Calu3 (cell line): ENCODE measurements around the gene NFATC3. TPM values are rescaled to one million over a fixed set of nuclear protein-coding genes. Genes with fewer than 3 reads are reported as not detected.

Source experiments
- BruUV-seq: library from RNA; stranded (reverse); fragments of 400-500 nt; replicated peaks from 2 replicates; lab custom pipeline; 2021; lab: Mats Ljungman, UMichigan
- CTCF ChIA-PET: fragments of 300-600 bp; sonication (Branson Sonifier 250); formaldehyde crosslinking; loops from one replicate; lab custom pipeline; 2022; ENCODE audit warnings: antibody characterized with exemption; lab: Charles Lee
- DNase-seq: peaks from one replicate; pipeline ENCODE4 v3.0.0; 2022
- H3K27ac Mint-ChIP-seq: one replicate; pipeline ENCODE4 v1.8.0; 2022; ENCODE audit warnings: mixed read lengths; ENCODE audit not compliant: unreplicated experiment
- H3K27me3 Mint-ChIP-seq: one replicate; pipeline ENCODE4 v1.8.0; 2022; ENCODE audit warnings: mixed read lengths; ENCODE audit not compliant: unreplicated experiment
- H3K36me3 Mint-ChIP-seq: one replicate; pipeline ENCODE4 v1.8.0; 2022; ENCODE audit warnings: mild to moderate bottlenecking, moderate library complexity, mixed read lengths; ENCODE audit not compliant: insufficient read depth, unreplicated experiment
- H3K4me1 Mint-ChIP-seq: one replicate; pipeline ENCODE4 v1.8.0; 2022; ENCODE audit warnings: mild to moderate bottlenecking, low read depth, mixed read lengths; ENCODE audit not compliant: unreplicated experiment
- H3K4me3 Mint-ChIP-seq: one replicate; pipeline ENCODE4 v1.8.0; 2022; ENCODE audit warnings: mild to moderate bottlenecking, low read depth, moderate library complexity, mixed read lengths; ENCODE audit not compliant: unreplicated experiment
- H3K9me3 Mint-ChIP-seq: one replicate; pipeline ENCODE4 v1.8.0; 2022; ENCODE audit warnings: low read depth, mixed read lengths; ENCODE audit not compliant: unreplicated experiment
- intact Hi-C: fragments of 100-400 bp; cut with micrococcal nuclease; formaldehyde crosslinking; loops from one replicate; pipeline ENCODE4 v1.10.0; 2022; ENCODE audit not compliant: unreplicated experiment
- total RNA-seq: library from RNA; stranded (reverse); gene quantifications from 2 replicates; pipeline ENCODE4 v1.2.3, GENCODE V29; 2022
- TF ChIP-seq, protein P1 (sequence below): fragments of 200-600 bp; IDR thresholded peaks from one replicate; pipeline ENCODE4 v1.8.0; 2022; ENCODE audit warnings: antibody characterized with exemption; ENCODE audit not compliant: unreplicated experiment

NFATC3 gene
- total RNA-seq, 1 experiment from 2014 or later = 39.3 TPM

DNA sequence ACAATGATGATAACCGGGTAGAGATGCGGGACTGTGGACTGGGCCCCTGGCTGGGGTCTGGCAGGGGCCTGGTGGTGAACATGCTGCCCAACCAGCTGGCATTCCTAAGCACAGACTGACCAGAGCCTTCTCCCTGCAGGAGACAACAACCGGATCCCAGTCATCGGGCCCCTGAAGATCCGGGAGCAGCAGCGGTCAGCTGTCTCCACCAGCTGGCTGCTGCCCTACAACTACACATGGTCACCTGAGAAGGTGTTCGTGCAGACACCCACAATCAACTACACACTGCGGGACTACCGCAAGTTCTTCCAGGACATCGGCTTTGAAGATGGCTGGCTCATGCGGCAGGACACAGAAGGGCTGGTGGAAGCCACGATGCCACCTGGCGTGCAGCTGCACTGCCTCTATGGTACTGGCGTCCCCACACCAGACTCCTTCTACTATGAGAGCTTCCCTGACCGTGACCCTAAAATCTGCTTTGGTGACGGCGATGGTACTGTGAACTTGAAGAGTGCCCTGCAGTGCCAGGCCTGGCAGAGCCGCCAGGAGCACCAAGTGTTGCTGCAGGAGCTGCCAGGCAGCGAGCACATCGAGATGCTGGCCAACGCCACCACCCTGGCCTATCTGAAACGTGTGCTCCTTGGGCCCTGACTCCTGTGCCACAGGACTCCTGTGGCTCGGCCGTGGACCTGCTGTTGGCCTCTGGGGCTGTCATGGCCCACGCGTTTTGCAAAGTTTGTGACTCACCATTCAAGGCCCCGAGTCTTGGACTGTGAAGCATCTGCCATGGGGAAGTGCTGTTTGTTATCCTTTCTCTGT is 174.0 kb downstream of the NFATC3 start:
- no TSS peak for BruUV-seq
- intact Hi-C loops = no loop called here
- Mint-ChIP-seq H3K27me3 (no peaks in the 10 kb centered on the region), H3K4me1 (peaks cover 26% of the 10 kb centered on the region), H3K27ac (no peak overlapping the region), H3K9me3 (no peaks in the 10 kb centered on the region), H3K36me3 (peaks cover 12% of the 10 kb centered on the region), H3K4me3 (no peak overlapping the region)
- CTCF ChIA-PET = no interaction called here
- DNase-seq = no peak
- TF ChIP-seq, protein P1, sequence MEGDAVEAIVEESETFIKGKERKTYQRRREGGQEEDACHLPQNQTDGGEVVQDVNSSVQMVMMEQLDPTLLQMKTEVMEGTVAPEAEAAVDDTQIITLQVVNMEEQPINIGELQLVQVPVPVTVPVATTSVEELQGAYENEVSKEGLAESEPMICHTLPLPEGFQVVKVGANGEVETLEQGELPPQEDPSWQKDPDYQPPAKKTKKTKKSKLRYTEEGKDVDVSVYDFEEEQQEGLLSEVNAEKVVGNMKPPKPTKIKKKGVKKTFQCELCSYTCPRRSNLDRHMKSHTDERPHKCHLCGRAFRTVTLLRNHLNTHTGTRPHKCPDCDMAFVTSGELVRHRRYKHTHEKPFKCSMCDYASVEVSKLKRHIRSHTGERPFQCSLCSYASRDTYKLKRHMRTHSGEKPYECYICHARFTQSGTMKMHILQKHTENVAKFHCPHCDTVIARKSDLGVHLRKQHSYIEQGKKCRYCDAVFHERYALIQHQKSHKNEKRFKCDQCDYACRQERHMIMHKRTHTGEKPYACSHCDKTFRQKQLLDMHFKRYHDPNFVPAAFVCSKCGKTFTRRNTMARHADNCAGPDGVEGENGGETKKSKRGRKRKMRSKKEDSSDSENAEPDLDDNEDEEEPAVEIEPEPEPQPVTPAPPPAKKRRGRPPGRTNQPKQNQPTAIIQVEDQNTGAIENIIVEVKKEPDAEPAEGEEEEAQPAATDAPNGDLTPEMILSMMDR = no peak

DNA sequence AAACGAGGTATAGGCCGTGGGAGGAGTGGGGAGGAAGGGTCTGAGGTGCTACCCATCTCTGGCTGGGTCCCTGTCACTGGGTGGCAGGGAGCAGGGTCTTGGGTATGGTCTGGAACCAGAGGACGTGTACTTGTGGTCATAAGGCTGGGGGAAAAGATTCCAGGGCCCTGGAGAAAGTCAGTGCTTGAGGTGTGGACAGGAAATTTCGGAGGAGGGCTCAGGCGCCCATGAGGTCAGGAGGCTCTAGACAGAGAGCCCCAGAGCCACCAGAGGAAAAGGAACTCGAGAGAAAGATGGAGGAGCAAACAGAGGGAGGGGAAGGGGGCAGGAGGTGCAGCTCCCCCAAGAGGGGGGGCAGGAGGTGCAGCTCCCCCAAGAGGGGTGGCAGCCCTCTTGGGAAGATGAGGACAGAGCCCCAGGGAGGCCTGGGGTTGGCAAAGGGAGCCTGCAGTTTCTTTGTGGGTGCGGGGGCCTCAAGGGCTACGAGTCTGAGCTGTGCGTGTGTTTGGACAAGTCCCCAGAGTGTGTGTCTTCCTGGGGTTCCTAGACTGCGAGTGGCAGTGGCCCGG is 178.5 kb downstream of the NFATC3 start:
- Mint-ChIP-seq H3K27me3 (no peaks in the 10 kb centered on the region), H3K4me1 (peaks cover 31% of the 10 kb centered on the region), H3K27ac (peak overlapping the region; percentile 92), H3K36me3 (peaks cover 30% of the 10 kb centered on the region), H3K4me3 (peak overlapping the region; percentile 91), H3K9me3 (no peaks in the 10 kb centered on the region)
- TF ChIP-seq, protein P1 = no peak
- CTCF ChIA-PET = interaction anchor here (0.7 to 2.0 kb wide), 7 partner anchors 16 to 143 kb away, joined by 3 to 13 read pairs (median 4); partner anchors contain the start of genes PRMT7 and SLC7A6OS
- BruUV-seq = no TSS peak
- intact Hi-C loops = no loop called here
- DNase-seq = no peak

DNA sequence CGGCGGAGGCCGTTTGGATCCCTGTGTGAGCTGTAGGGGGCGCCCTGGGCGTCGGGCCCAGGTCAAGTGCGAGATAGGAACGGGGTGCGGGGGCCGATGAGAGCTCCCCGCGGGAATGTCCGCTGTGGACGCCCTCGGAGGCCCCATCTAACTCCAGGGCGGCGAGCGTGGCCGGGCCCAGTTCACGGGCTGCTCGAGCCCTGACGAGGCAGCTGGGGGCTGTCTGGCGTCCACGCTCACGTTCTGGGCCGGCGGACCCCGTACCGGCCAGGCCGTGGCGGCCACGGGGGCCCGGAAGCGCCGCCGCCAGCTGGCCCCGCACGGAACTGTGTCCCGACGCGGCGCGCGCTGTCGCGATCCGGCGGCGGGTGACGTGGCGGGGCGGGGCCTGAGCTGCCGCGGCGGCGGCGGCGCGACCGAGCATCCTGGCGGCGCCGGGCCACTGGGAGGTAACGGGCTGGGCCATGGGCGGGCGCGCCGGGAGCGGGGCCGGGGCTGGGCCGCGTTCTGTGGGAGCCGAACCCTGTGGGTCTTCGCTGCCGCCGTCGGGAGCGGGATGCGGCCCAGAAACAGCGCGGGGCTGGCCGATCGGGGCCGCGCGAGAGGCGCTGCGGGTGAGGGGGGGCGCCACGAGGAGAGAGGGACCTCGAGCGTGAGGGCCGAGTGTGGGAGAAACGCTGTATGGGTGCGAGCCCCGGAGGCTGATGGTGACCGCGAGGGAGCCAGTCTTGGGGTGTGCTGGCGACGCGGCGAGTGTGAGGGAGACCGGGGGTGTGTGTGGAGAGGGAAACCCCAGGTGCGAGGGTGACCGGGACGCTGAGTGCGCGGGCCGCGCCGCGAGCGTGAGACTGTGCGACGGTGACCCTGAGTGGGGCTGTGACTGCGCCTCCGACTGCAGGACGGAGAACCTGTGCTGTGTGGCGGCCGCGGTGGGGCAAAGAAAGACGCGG is 179.2 kb downstream of the NFATC3 start, which contains the start of gene SLC7A6:
Gene SLC7A6 (plus strand): TSS at position 399 of the 950 bp plus-strand sequence. CDS start 10,201 bp downstream, outside the sequence.
- Mint-ChIP-seq H3K9me3 (no peaks in the 10 kb centered on the region), H3K36me3 (peaks cover 33% of the 10 kb centered on the region), H3K27ac (peak within 1 kb of the TSS; percentile 92), H3K4me1 (peaks cover 36% of the 10 kb centered on the region), H3K27me3 (no peaks in the 10 kb centered on the region), H3K4me3 (peak within 1 kb of the TSS; percentile 91)
- CTCF ChIA-PET = interaction anchor here (0.5 to 2.0 kb wide), 10 partner anchors 16 to 762 kb away, joined by 3 to 13 read pairs (median 4); partner anchors contain the start of genes PRMT7 and SLC7A6OS
- DNase-seq = peak; percentile 86
- no TSS peak for BruUV-seq
- intact Hi-C loops = loop anchor here (5.0 kb wide), 1 partner anchor 48 kb away; the partner anchor contains the start of genes PRMT7 and SLC7A6OS
- TF ChIP-seq, protein P1 = peak; percentile 62
